K562 (cell line): ENCODE measurements around the gene ZKSCAN4. TPM values are rescaled to one million over a fixed set of nuclear protein-coding genes. Genes with fewer than 3 reads are reported as not detected.

Experiments
- ARID1B ChIP-seq: fragments of 450-650 bp; IDR thresholded peaks from 2 replicates; pipeline ENCODE4 v1.6.1; 2016; ENCODE audit warnings: antibody characterized with exemption, mild to moderate bottlenecking, inconsistent platforms
- ARID3A ChIP-seq: IDR thresholded peaks from 2 replicates; pipeline ENCODE4 v1.6.1; 2012; ENCODE audit warnings: low read depth, low read length, improper control_type of control experiment, borderline replicate concordance
- CBFA2T2 ChIP-seq: fragments of 450-650 bp; conservative IDR thresholded peaks from 2 replicates; pipeline ENCODE4 v1.6.1; 2017; ENCODE audit warnings: mild to moderate bottlenecking
- CCNT2 ChIP-seq: IDR thresholded peaks from 2 replicates; pipeline ENCODE4 v1.6.1; 2011; ENCODE audit warnings: borderline replicate concordance, low read depth, mild to moderate bottlenecking, moderate library complexity, mixed read lengths, low read length; ENCODE audit not compliant: insufficient read length; ENCODE audit errors: extremely low read depth
- FOXO4 ChIP-seq: fragments of 450-650 bp; formaldehyde crosslinking; IDR thresholded peaks from 2 replicates; pipeline ENCODE4 v1.4.0; 2020; ENCODE audit warnings: mild to moderate bottlenecking, moderate library complexity
- GATAD2B ChIP-seq: fragments of 450-650 bp; IDR thresholded peaks from 2 replicates; pipeline ENCODE4 v1.6.1; 2017; ENCODE audit warnings: mild to moderate bottlenecking, borderline replicate concordance
- GTF2B ChIP-seq: IDR thresholded peaks from 2 replicates; pipeline ENCODE4 v1.6.1; 2011; ENCODE audit not compliant: insufficient read length; ENCODE audit errors: extremely low read depth
- HDAC2 ChIP-seq: fragments of 450-650 bp; IDR thresholded peaks from 2 replicates; pipeline ENCODE4 v1.6.1; 2016; ENCODE audit warnings: mild to moderate bottlenecking
- ILF3 ChIP-seq: fragments of 450-650 bp; IDR thresholded peaks from 2 replicates; pipeline ENCODE4 v1.6.1; 2018; ENCODE audit warnings: antibody characterized with exemption, mild to moderate bottlenecking, moderate library complexity, borderline replicate concordance
- KDM4B ChIP-seq, 2 experiments: fragments of 450-650 bp in 1 of 2; sonication (generic) in 1 of 2; IDR thresholded peaks; 2 replicates each; pipeline ENCODE4 v1.6.1; 2016 to 2017; ENCODE audit warnings: borderline replicate concordance in 2 of 2, antibody characterized with exemption in 1 of 2, low read depth in 1 of 2, mild to moderate bottlenecking in 1 of 2
- LEF1 ChIP-seq: fragments of 450-650 bp; IDR thresholded peaks from 2 replicates; pipeline ENCODE4 v1.6.1; 2016; ENCODE audit warnings: mild to moderate bottlenecking
- NCOR1 ChIP-seq: fragments of 450-650 bp; IDR thresholded peaks from 2 replicates; pipeline ENCODE4 v1.6.1; 2016; ENCODE audit warnings: mild to moderate bottlenecking, moderate library complexity
- NFYB ChIP-seq: IDR thresholded peaks from 2 replicates; pipeline ENCODE4 v1.6.1; 2011; ENCODE audit warnings: mild to moderate bottlenecking, moderate library complexity; ENCODE audit not compliant: insufficient read length; ENCODE audit errors: extremely low read depth
- SMARCC2 ChIP-seq: fragments of 450-650 bp; IDR thresholded peaks from 2 replicates; pipeline ENCODE4 v1.6.1; 2017; ENCODE audit warnings: antibody characterized with exemption, moderate library complexity, mild to moderate bottlenecking, low read depth
- TAF1 ChIP-seq: IDR thresholded peaks from 2 replicates; pipeline ENCODE4 v1.6.1; 2011; ENCODE audit warnings: mild to moderate bottlenecking, low read length, moderate library complexity; ENCODE audit not compliant: insufficient read depth, control insufficient read depth, severe bottlenecking; ENCODE audit errors: extremely low read depth
- ZFPM2 ChIP-seq: fragments of 250-450 bp; sonication (Bioruptor Pico); IDR thresholded peaks from 2 replicates; pipeline ENCODE4 v1.5.1; 2022; ENCODE audit warnings: mild to moderate bottlenecking
- ZNF280A ChIP-seq: fragments of 450-650 bp; IDR thresholded peaks from 2 replicates; pipeline ENCODE4 v1.6.1; 2018; ENCODE audit warnings: mild to moderate bottlenecking, low read depth; ENCODE audit not compliant: partially characterized antibody
- ZNF449 ChIP-seq: fragments of 250-450 bp; sonication (Bioruptor Pico); IDR thresholded peaks from 2 replicates; pipeline ENCODE4 v1.8.0; 2022; ENCODE audit warnings: moderate library complexity, mild to moderate bottlenecking, inconsistent platforms
- ZNF696 ChIP-seq: fragments of 250-450 bp; sonication (Bioruptor Pico); conservative IDR thresholded peaks from 2 replicates; pipeline ENCODE4 v1.4.0; 2020; ENCODE audit warnings: mild to moderate bottlenecking, moderate library complexity
- polyA plus RNA-seq, 8 experiments: library from polyadenylated mRNA; depleted of rRNA in 4 of 8; stranded (reverse) in 5 of 8; unstranded in 3 of 8; fragments of >200 nt; fragmentation: Nextera tagmentation in 2 of 8; fragmentation: Illumina TruSeq in 1 of 8; extraction: Ambion mirVana in 2 of 8; extraction: Trizol in 1 of 8; gene quantifications; 2 replicates each; pipeline versions ENCODE4 v1.2.1 to v1.2.3, GENCODE V29; 2011 to 2014; ENCODE audit warnings: inconsistent platforms in 1 of 8, missing spikeins in 1 of 8
- total RNA-seq, 7 experiments: library from RNA; depleted of rRNA in 6 of 7; stranded (reverse); fragments of >200 nt in 6 of 7; fragmentation: Illumina TruSeq in 2 of 7; extraction: Trizol in 2 of 7; gene quantifications; 2 replicates each; pipeline versions ENCODE4 v1.2.1 to v1.2.3, GENCODE V29; 2011 to 2021; ENCODE audit warnings: low replicate concordance in 1 of 7

Gene ZKSCAN4
- total and polyA plus RNA-seq, 9 of the 15 experiments (the other 6 are each of a cell fraction or from before 2014, with no cell fraction given), result 1.2 to 5.3 (median 4.7) TPM

GRCh38 chr6:28264834-28265401, 12.8 kb upstream of the ZKSCAN4 start (continued):
- 0 out of 2 replicates have a peak, but pooled peaks have one; percentile 26 for TF ChIP-seq ARID3A
- no peak for TF ChIP-seq CBFA2T2
- TF ChIP-seq NFYB, result no peak
- no peak for TF ChIP-seq GTF2B
- TF ChIP-seq CCNT2, result peak; percentile 61
- no peak for TF ChIP-seq ZNF280A
- 0 out of 2 replicates have a peak, but pooled peaks have one; percentile 34 for TF ChIP-seq ZFPM2 (CRISPR knock-in tag)
- TF ChIP-seq TAF1, result no peak
- peak; percentile 85 for TF ChIP-seq SMARCC2
- TF ChIP-seq GATAD2B, result peak; percentile 76
- 0 out of 2 replicates have a peak, but pooled peaks have one; percentile 21 for TF ChIP-seq HDAC2
- no peak for TF ChIP-seq KDM4B (IDR thresholded peaks at IDR 0.05; ENCODE audit: borderline replicate concordance in 2 of 2, low read depth in 1 of 2)
- peak; percentile 30; the same call in 1 of the 2 replicates for TF ChIP-seq NCOR1
- TF ChIP-seq ARID1B, result peak; percentile 88
- TF ChIP-seq LEF1, result no peak
- TF ChIP-seq ILF3, result no peak
- no peak for TF ChIP-seq ZNF696 (CRISPR knock-in tag)
- no peak for TF ChIP-seq FOXO4 (CRISPR knock-in tag)
- no peak for TF ChIP-seq ZNF449
